ENCODE results near the gene LINS1. TPM values are rescaled to one million over a fixed set of nuclear protein-coding genes. Genes with fewer than 3 reads are reported as not detected.

The LINS1 gene
- total and polyA plus RNA-seq, 3 donors from 2014 or later, result 13.7 to 23.4 (median 17.3) TPM

Small RNA genes within 50 kb of the gene (small RNA-seq; reads per million reads assigned to genes)
- gene RF00019 (0 reads per million in 2 donors), gene RNU6-181P (0 reads per million in 2 donors), gene RNU6-322P (0 reads per million in 2 donors)

Other genes with a start within 250 kb of the LINS1 start
- gene CERS3, start 73.2 kb downstream of the LINS1 start, total RNA-seq, result 10 to 100 TPM; 13.4 to 17.8 TPM
- gene CERS3, start 73.2 kb downstream of the LINS1 start, polyA plus RNA-seq (ENCODE audit: insufficient read depth, low read depth, low replicate concordance), result 48.6 TPM
- 10 to 100 TPM; 23.6 to 23.9 TPM for gene ASB7, start 405 bp upstream of the LINS1 start, total RNA-seq
- gene ASB7, start 405 bp upstream of the LINS1 start, polyA plus RNA-seq (ENCODE audit: insufficient read depth, low read depth, low replicate concordance), result 13.4 TPM